GM12878 (cell line): ENCODE data around the gene MGLL.
A peak's percentile ranks its signal among the peaks of the same experiment; 100 is the strongest.

Experiments used
- CEBPB ChIP-seq, 2 experiments: fragments of 150-350 bp in 1 of 2; IDR thresholded peaks; 2 replicates each; pipeline ENCODE4 v1.6.1; 2012 to 2014; ENCODE audit warnings: low read depth in 2 of 2, low read length in 2 of 2, borderline replicate concordance in 1 of 2, inconsistent platforms in 1 of 2
- LARP7 ChIP-seq: fragments of 450-650 bp; IDR thresholded peaks from 2 replicates; pipeline ENCODE4 v1.6.1; 2017; ENCODE audit warnings: mild to moderate bottlenecking
- NR2C1 ChIP-seq: fragments of 450-650 bp; IDR thresholded peaks from 2 replicates; pipeline ENCODE4 v1.6.1; 2017; ENCODE audit warnings: antibody characterized with exemption, mild to moderate bottlenecking, moderate library complexity
- SIN3A ChIP-seq: IDR thresholded peaks from 2 replicates; pipeline ENCODE4 v1.6.1; 2012; ENCODE audit warnings: low read depth, low read length, improper control_type of control experiment
- TF ChIP-seq, protein P1 (sequence below), 3 experiments: IDR thresholded peaks in 2 of 3; conservative IDR thresholded peaks in 1 of 3; 2 replicates each; pipeline ENCODE4 v1.5.1; 2011; ENCODE audit warnings: low read depth in 3 of 3, low read length in 3 of 3, mild to moderate bottlenecking in 3 of 3, control low read depth in 2 of 3, moderate library complexity in 2 of 3, inconsistent platforms in 1 of 3, mixed read lengths in 1 of 3; ENCODE audit not compliant: control insufficient read depth in 2 of 3, insufficient read depth in 1 of 3; ENCODE audit errors: extremely low read depth in 1 of 3
- TF ChIP-seq, protein P2 (sequence below): fragments of 450-650 bp; formaldehyde crosslinking; IDR thresholded peaks from 2 replicates; pipeline ENCODE4 v1.4.0; 2020; ENCODE audit warnings: mild to moderate bottlenecking, moderate library complexity

DNA sequence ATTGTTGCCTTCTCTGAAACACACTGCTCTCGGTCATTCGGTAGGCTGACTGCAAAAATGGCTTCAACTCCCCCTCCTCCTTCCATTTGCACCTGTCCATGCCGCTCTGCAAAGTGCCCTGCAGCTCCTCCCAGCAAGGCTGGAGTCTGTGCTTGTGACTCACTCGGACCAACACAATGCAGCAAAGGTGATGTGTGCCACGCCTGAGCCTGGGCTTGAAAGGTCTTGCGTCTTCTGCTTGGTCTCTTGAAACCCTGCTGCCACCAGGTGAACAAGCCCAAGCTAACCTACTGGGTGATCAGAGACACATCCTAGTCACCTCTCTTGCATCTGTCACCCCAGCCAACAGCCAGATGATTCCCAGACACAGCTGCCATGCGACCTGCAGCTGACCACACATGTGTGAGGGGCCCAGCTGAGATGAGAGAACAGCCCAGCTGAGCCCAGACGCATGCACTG lies 71.1 kb downstream of the MGLL start:
- no peak; the same call in 1 of the 2 replicates for TF ChIP-seq SIN3A
- TF ChIP-seq, protein P1, sequence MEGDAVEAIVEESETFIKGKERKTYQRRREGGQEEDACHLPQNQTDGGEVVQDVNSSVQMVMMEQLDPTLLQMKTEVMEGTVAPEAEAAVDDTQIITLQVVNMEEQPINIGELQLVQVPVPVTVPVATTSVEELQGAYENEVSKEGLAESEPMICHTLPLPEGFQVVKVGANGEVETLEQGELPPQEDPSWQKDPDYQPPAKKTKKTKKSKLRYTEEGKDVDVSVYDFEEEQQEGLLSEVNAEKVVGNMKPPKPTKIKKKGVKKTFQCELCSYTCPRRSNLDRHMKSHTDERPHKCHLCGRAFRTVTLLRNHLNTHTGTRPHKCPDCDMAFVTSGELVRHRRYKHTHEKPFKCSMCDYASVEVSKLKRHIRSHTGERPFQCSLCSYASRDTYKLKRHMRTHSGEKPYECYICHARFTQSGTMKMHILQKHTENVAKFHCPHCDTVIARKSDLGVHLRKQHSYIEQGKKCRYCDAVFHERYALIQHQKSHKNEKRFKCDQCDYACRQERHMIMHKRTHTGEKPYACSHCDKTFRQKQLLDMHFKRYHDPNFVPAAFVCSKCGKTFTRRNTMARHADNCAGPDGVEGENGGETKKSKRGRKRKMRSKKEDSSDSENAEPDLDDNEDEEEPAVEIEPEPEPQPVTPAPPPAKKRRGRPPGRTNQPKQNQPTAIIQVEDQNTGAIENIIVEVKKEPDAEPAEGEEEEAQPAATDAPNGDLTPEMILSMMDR (IDR thresholded peaks at IDR 0.05 in 2 of 3, conservative IDR thresholded peaks at IDR 0.05 in 1 of 3; ENCODE audit: control insufficient read depth in 2 of 3, extremely low read depth in 1 of 3, insufficient read depth in 1 of 3, low read depth in 3 of 3, low read length in 3 of 3), result no peak
- 0 out of 2 replicates have a peak, but pooled peaks have one; percentile 60 for TF ChIP-seq LARP7
- TF ChIP-seq CEBPB (IDR thresholded peaks at IDR 0.05; ENCODE audit: borderline replicate concordance in 1 of 2, low read depth in 2 of 2, low read length in 2 of 2), result no peak
- no peak for TF ChIP-seq NR2C1
- TF ChIP-seq, protein P2, sequence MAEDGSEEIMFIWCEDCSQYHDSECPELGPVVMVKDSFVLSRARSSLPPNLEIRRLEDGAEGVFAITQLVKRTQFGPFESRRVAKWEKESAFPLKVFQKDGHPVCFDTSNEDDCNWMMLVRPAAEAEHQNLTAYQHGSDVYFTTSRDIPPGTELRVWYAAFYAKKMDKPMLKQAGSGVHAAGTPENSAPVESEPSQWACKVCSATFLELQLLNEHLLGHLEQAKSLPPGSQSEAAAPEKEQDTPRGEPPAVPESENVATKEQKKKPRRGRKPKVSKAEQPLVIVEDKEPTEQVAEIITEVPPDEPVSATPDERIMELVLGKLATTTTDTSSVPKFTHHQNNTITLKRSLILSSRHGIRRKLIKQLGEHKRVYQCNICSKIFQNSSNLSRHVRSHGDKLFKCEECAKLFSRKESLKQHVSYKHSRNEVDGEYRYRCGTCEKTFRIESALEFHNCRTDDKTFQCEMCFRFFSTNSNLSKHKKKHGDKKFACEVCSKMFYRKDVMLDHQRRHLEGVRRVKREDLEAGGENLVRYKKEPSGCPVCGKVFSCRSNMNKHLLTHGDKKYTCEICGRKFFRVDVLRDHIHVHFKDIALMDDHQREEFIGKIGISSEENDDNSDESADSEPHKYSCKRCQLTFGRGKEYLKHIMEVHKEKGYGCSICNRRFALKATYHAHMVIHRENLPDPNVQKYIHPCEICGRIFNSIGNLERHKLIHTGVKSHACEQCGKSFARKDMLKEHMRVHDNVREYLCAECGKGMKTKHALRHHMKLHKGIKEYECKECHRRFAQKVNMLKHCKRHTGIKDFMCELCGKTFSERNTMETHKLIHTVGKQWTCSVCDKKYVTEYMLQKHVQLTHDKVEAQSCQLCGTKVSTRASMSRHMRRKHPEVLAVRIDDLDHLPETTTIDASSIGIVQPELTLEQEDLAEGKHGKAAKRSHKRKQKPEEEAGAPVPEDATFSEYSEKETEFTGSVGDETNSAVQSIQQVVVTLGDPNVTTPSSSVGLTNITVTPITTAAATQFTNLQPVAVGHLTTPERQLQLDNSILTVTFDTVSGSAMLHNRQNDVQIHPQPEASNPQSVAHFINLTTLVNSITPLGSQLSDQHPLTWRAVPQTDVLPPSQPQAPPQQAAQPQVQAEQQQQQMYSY, result no peak
